Gastrocnemius medialis (tissue), 4 donors: Measurements from ENCODE around the gene IFT88.

Source experiments
- CTCF ChIP-seq, 5 experiments: fragments of 450-650 bp in 3 of 5; fragments of 200-600 bp in 2 of 5; sonication (generic) in 2 of 5; IDR thresholded peaks in 4 of 5; conservative IDR thresholded peaks in 1 of 5; 1 replicate in 4 of 5; 2 replicates in 1 of 5; pipeline ENCODE4 v1.5.1; 2016 to 2019; ENCODE audit warnings: antibody characterized with exemption in 5 of 5, mild to moderate bottlenecking in 3 of 5, moderate library complexity in 3 of 5
- POLR2A ChIP-seq, 2 donors: fragments of 450-650 bp; IDR thresholded peaks; one replicate each; pipeline ENCODE4 v1.6.1; 2017; ENCODE audit warnings: antibody characterized with exemption in 2 of 2, mild to moderate bottlenecking in 2 of 2, moderate library complexity in 2 of 2

- TF ChIP-seq CTCF (IDR thresholded peaks at IDR 0.05 in 4 of 5, conservative IDR thresholded peaks at IDR 0.05 in 1 of 5): no peak
- no peak for TF ChIP-seq POLR2A (IDR thresholded peaks at IDR 0.05)
These were observed 6.7 kb downstream of the IFT88 start for GRCh38 chr13:20573636-20574035.
